NCI-H510A treated with DMSO at 0.1 percent for 48 hours (cell line): ENCODE measurements around the gene TPBG.
A peak's percentile ranks its signal among the peaks of the same experiment; 100 is the strongest.
"Not testable (repeated sequence)": the region's sequence is repeated elsewhere in the genome, so short reads cannot be mapped to it uniquely, and the experiment has no call there.

Experiments
- DNase-seq: peaks from one replicate; lab custom pipeline; 2025; lab: John Stamatoyannopoulos, UW

The TPBG gene

DNA sequence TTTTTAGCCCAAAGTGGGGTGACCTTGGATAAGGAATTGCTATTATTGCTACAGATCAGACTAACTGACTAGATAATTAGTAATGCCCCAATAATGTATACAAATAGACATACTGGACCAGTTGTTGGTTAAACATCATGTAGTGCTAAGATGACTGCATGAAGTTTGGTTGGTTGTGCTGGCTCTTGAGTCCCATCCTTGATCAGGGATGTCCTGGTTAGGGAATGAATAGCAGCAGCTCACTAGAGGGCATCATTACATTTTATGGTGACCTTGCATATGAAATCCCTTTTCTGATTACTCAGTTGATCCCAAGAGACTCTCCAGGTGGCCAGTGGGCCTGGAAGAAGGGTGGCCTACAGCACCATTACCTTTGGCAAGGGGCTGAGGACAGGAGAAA, 10.9 kb downstream of the TPBG start:
- no peak for DNase-seq

DNA sequence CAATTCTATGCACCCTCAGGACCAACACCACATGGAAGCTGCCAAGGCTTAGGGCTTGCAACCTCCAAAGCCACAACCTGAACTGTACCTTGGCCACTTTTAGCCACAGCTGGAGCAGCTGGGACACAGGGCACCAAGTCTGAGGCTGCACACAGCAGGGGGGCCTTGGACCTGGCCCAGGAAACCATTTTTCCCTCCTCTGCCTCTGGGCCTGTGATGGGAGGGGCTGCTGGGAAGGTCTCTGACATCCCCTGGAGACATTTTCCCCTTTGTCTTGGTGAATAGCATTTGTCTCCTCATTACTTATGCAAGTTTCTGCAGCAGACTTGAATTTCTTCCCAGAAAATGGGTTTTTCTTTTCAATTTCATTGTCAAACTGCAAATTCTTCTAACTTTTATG, 13.0 kb downstream of the TPBG start:
- DNase-seq, result no peak

DNA sequence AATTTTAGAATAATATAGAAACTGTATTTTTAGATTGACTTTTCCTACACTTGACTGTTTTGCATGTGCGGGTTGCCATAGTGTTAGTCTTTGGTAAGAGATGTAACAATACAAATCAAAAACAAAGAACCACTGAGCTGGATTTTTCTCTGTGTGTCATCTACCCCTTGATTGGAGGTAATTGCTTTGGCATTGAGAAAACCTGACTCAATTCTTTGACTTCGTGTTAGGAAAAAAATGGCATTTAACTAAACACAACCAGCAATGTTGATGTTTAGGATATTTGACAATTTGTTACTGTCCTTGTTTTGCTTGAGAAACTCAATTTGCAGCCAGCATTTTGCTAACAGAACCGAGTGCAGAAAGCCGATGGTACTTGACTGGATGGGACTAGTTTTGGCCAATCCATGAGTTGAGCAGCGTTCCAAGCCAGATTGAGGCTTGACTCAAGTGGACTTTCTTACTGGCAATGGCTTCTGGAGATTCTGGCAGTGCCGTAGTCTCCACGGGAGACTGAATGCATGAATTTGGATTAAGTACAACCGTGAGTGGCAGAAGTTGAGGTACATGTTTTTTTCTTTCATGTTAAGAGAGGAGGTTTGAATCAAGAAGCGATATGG, 17.1 kb downstream of the TPBG start:
- no peak for DNase-seq

DNA sequence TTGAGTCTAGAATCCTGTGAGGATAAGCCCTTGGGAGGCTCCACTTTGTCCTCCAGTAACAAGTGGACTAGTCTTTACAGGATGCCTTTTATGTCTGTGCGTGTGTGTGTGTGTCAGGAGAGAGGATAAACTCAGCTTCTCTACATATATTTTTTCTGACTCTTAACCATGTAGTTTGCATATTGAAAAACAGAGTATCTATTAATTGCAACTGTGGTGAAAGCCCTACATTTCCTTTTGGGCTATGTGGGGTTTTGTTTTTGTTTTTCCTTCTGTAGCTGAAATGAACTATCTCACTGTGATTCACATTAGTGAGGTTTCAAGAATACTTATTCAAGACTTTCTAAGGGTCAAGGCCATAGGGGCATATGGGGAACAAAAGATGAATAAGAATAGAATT, 17.7 kb downstream of the TPBG start:
- DNase-seq, result no peak

DNA sequence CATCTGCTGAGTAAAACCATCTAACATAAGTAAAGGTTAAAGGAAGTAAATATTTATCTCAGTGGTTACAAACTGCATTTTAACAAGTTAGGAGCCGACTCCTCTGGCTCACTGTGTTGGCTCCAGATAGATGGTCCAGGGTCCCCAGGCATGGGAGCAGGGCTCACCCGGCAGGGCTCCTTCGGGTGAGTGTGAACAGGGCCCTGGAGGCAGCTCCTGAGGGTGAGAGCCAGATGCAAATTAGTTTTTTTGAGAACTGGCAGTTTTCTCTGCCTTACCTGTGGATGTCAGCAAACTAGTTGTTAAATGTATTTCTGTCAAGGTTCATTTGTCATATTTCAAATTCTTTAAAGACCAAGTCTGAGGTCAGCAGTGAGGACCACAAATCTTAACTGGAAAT, 21.5 kb downstream of the TPBG start:
- DNase-seq, result no peak

DNA sequence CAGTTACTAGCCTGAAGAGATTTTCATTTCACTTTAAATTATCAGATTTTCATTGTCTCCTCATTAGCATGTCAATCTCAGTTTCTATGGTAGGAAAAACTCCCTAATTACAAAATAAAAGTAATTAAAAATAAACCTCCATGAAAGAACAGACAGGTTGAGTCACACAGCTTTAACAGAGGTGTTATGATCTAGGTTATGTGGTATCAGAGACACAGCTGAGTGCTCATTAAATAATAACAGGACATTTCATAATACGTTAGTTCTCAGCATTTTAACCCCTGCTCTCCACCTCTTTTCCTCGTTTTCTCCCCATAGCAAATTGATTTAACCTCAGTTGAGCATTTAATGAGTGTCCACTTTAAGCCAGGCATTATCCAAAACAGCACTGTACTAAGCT, 21.9 kb downstream of the TPBG start:
- DNase-seq, result no peak

DNA sequence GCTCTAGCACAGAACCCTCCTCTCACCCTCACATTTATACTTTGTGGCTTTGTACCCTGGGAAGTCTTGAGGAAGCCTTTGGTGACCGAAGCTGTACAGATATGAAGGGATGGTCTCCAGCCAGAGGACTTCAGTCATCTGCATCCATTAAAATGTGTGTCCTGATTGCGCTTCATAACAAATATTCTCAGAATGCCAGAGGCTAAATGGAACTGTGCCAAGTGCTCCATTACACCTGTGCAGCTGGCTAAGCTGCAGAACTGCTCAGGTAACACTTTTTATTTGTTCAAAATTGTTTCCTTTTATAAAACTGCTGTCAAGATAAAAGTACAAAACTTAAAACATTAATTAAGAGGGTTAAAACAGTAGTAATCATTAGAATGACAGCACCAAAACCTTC, 22.3 kb downstream of the TPBG start:
- DNase-seq, result peak; percentile 54

DNA sequence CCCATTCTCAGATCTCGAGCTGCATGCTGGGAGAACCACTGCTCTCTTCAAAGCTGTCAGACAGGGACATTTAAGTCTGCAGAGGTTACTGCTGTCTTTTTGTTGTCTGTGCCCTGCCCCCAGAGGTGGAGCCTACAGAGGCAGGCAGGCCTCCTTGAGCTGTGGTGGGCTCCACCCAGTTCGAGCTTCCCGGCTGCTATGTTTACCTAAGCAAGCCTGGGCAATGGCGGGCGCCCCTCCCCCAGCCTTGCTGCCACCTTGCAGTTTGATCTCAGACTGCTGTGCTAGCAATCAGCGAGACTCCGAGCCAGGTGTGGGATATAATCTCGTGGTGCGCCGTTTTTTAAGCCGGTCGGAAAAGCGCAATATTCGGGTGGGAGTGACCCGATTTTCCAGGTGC, 31.2 kb downstream of the TPBG start:
- DNase-seq, result not testable (repeated sequence)

DNA sequence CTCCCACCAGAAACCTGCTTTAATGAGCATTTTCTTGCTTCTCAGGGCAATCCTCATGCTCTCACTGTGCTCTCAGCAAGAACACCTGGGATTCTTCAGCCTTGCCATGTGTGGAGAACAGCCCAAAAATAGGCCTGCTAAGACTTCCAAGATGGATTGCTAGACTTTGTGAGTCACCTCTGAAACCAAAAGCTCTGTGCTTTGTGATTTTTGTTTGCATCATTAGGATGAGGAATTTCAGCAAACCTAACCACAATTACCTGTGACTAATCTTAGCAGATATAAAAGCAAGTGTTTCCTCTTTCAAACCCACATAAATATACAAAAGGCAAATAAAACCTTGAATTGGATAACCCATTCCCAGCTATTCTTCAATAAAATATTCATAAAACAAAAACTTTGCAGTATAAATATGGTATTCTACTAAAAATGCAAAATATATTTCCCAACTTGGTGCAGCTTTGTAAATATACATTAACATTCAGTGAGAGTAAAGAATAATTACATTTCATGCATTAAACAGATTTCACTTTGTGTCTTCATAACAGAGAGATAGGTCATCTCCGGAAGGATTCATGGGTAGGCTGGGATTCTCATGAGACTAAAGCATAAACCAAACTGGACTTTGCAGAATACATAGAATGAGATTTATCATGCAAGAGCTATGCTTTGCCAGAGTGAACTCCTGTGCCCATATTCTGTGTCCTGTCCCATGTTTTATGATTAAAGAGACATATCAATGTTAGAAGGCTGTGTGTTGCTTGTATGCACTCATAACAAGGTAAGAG, 33.5 kb downstream of the TPBG start:
- no peak for DNase-seq

DNA sequence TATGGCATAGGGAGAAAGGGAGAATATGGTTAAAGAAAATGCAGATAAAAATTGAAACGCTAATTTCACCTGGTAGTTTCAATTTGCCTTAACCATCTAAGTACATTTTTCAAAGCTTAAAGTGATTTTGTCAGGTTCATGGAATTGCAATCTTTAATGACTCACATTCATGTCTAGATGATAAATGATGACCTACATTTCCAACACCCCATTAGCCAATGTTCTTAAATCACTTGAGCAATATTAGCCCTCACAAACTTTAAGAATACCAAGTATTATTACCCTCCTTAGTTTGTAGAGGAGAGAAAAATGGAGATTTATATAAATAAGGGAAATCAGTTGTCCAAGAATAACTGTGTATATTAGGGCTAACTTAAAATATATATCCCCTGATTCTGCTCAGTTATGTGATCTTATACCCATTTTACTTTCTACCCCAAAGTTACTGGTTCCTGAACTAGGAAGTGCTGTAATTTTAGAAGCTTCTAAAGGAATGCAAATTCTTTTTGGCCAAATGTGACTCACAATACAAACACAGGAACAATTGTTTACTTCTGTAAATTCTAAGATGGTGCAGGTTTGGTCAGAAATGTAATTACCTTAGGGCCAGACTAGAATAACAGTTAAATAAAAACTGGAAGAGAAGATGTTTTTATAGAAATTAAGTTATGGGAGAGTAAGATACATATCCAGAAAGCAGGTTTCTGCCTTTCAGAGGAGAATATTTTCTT, 34.5 kb downstream of the TPBG start:
- DNase-seq, result no peak

DNA sequence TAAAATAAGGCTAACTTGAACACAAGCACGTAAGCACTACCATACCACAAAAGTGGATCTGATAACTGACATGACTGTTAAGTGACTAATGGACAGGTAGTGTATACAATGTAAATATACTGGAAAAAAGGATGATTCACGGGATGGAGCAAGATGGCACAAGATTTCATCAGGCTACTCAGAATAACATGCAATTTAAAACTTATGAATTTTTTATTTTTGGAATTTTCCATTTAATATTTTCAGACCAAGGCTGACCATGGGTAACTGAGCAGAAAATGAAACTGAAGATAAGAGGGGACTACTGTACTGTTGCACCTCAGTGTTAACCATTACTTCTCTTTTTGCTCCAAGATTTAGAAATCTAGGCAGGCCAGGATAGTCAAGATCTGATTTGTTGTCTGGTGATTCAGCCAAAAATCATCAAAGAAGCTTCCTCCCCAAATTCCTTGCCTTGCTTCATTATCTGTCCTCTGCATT, 45.4 kb downstream of the TPBG start:
- no peak for DNase-seq

DNA sequence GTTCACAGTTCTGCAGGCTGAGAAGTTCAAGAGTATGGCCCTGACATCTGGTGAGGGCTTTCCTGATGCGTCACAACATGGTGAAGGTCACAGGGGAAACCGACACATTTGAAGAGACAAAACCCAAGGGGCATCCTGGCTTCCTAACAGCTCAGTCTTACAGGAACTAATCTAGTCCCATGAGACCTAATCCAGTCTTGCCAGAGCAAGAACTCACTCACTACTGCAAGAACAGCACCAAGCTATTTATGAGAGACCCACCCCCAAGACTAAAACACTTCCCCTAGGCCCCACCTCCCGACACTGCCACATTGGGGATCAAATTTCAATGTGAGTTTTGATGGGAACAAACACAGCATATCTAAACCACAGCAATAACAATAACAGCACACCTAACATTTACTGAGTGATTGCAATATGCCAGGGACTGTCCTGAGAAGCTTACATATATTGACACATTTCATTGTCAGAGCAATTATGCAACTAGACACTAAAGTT, 46.6 kb downstream of the TPBG start:
- no peak for DNase-seq

DNA sequence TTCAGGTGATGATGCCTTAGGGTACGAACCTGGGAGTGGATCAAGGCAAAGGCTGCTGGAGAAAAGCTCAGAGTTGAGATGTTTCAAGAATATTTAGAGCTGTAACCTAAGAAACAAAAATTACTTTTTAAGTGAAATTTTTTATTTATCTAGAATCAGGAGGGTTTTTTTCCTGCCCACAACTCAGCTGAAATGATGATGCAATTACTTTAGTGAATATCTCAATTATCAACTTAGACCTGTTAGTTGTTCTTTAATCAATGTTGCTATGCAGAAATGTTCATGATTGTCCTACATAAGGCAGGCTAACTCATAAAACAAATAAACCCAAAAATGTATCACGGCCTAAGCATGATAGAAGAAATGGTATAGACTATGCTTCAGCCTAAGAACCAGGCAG, 50.3 kb downstream of the TPBG start:
- DNase-seq, result no peak

DNA sequence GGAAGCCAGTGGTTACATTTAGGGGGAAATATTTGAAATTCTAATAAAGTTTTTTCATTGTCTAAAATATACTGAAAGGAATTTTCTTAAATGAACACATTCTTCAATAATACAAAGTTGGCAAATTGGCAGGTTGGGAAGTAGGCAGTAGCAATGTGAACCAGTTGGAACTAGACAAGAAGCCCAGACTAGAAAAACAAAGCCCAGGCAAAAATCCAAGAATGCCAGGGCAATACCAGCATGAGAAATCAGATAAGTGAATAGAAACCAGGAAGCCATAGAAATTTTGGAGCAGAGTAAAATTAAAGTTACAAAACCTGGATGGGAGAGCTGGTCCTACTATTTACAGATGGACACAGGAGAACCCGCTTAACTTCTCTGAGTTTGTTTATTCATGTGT, 52.2 kb downstream of the TPBG start:
- DNase-seq, result no peak

DNA sequence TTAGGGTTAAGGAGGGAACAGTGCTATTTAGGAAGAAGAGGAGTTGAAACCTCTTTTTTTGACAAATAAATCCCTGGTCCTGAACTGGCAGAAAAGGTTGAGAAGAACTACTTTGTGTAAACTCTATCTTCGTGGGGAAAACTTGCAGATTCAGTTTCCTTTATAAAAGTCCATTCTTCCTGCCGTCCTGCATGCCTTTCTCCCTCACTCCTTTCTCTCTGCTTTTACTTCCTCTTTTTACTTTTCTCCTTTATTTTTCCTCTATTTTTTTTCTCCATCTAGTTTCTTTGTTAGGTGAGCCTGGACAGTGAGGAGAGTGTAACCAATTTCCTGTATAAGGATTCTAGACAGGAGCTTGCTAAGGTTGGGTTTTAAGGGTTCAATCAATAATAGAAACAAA, 52.7 kb downstream of the TPBG start:
- DNase-seq, result no peak
